Astrocyte (in vitro differentiated cells and primary cell): ENCODE measurements around the gene NOL7. TPM values are rescaled to one million over a fixed set of nuclear protein-coding genes. Genes with fewer than 3 reads are reported as not detected.

Experiments used
- DNase-seq: peaks from one replicate; pipeline ENCODE4 v3.0.0-alpha.2; 2010; ENCODE audit warnings: low read depth
- FAIRE-seq: peaks from 2 replicates; lab custom pipeline; 2011; peaks lifted over from hg19 to GRCh38; lab: Jason Lieb, UNC
- H2AFZ ChIP-seq: 2 replicates; pipeline ENCODE4 v1.6.0; 2012; ENCODE audit warnings: low read depth, low read length, inconsistent platforms
- H3K27ac ChIP-seq: 2 replicates; pipeline ENCODE4 v1.5.1; 2011; ENCODE audit warnings: low read depth, low read length, inconsistent platforms
- H3K27me3 ChIP-seq: 2 replicates; pipeline ENCODE4 v1.6.0; 2011; ENCODE audit warnings: low read length, inconsistent platforms; ENCODE audit not compliant: insufficient read depth
- H3K36me3 ChIP-seq: 2 replicates; pipeline ENCODE4 v1.5.1; 2011; ENCODE audit warnings: low read length, inconsistent platforms; ENCODE audit not compliant: insufficient read depth
- H3K4me1 ChIP-seq: 2 replicates; pipeline ENCODE4 v1.5.1; 2011; ENCODE audit warnings: low read length, inconsistent platforms; ENCODE audit not compliant: insufficient read depth
- H3K4me2 ChIP-seq: 2 replicates; pipeline ENCODE4 v1.6.0; 2012; ENCODE audit warnings: low read length, inconsistent platforms
- H3K4me3 ChIP-seq: 2 replicates; pipeline ENCODE4 v1.5.1; 2011; ENCODE audit warnings: low read depth, mild to moderate bottlenecking, low read length, inconsistent platforms; ENCODE audit not compliant: insufficient read depth
- H3K79me2 ChIP-seq: 2 replicates; pipeline ENCODE4 v1.6.0; 2012; ENCODE audit warnings: mild to moderate bottlenecking, low read length, inconsistent platforms; ENCODE audit not compliant: insufficient read depth
- H3K9ac ChIP-seq: 2 replicates; pipeline ENCODE4 v1.6.0; 2012; ENCODE audit warnings: mild to moderate bottlenecking, low read length, inconsistent platforms
- H3K9me3 ChIP-seq: 2 replicates; pipeline ENCODE4 v1.5.1; 2012; ENCODE audit warnings: low read depth, mild to moderate bottlenecking, low read length, inconsistent platforms; ENCODE audit not compliant: insufficient read depth
- H4K20me1 ChIP-seq: 2 replicates; pipeline ENCODE4 v1.6.0; 2012; ENCODE audit warnings: low read length, inconsistent platforms; ENCODE audit not compliant: insufficient read depth
- H3K27ac Mint-ChIP-seq: one replicate; pipeline ENCODE4 v1.8.0; 2021; ENCODE audit warnings: mild to moderate bottlenecking, mixed read lengths; ENCODE audit not compliant: unreplicated experiment
- H3K27me3 Mint-ChIP-seq: one replicate; pipeline ENCODE4 v1.8.0; 2021; ENCODE audit warnings: low read depth, mixed read lengths; ENCODE audit not compliant: unreplicated experiment
- H3K36me3 Mint-ChIP-seq: one replicate; pipeline ENCODE4 v1.8.0; 2021; ENCODE audit warnings: low read depth, mixed read lengths; ENCODE audit not compliant: unreplicated experiment
- H3K4me1 Mint-ChIP-seq: one replicate; pipeline ENCODE4 v1.8.0; 2021; ENCODE audit warnings: low read depth, mixed read lengths; ENCODE audit not compliant: unreplicated experiment
- H3K4me3 Mint-ChIP-seq: one replicate; pipeline ENCODE4 v1.8.0; 2021; ENCODE audit warnings: mild to moderate bottlenecking, moderate library complexity, mixed read lengths; ENCODE audit not compliant: unreplicated experiment
- H3K9me3 Mint-ChIP-seq: one replicate; pipeline ENCODE4 v1.8.0; 2021; ENCODE audit warnings: mild to moderate bottlenecking, mixed read lengths; ENCODE audit not compliant: unreplicated experiment
- EZH2 ChIP-seq: IDR thresholded peaks from 2 replicates; pipeline ENCODE4 v1.6.1; 2012; ENCODE audit warnings: mild to moderate bottlenecking, low read length, inconsistent platforms; ENCODE audit not compliant: insufficient read depth
- total RNA-seq: library from RNA; stranded (reverse); gene quantifications from 2 replicates; pipeline ENCODE4 v1.2.1, GENCODE V29; 2021
- TF ChIP-seq, protein P1 (sequence below): IDR thresholded peaks from 2 replicates; pipeline ENCODE4 v1.5.1; 2011; ENCODE audit warnings: low read depth, mild to moderate bottlenecking, inconsistent platforms, low read length, moderate library complexity; ENCODE audit not compliant: insufficient read depth

Gene NOL7
- total RNA-seq, 1 donor from 2014 or later, result 63.7 TPM

DNA sequence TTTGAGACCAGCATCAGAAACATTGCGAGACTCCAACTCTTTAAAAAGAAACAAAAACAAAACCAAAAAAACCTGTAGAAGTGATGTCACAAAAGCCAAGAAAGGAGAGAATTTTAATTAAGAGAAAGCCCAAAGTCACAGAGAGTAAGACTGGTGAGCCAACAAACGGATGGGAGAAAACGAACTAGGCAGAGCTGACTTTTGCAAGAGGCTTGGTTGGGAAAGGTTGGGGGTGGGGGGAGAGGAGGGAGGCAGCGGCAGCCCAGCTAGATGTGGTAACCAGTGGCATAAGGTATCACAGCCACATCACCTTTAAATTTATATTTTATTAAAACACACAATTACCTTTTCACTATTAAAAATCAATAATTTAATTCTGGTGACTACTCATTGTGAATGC is 23.5 kb downstream of the NOL7 start:
- no peaks in the 10 kb centered on the region for H4K20me1 ChIP-seq
- DNase-seq, result no peak
- H3K79me2 ChIP-seq, result no peaks in the 10 kb centered on the region
- no peak overlapping the region for H3K4me3 ChIP-seq
- H3K27me3 Mint-ChIP-seq, result no peaks in the 10 kb centered on the region
- no peak overlapping the region for H2AFZ ChIP-seq
- H3K27ac Mint-ChIP-seq, result no peak overlapping the region
- peaks cover 5% of the 10 kb centered on the region for H3K36me3 Mint-ChIP-seq
- peaks cover 9% of the 10 kb centered on the region for H3K36me3 ChIP-seq
- no peak for FAIRE-seq
- no peaks in the 10 kb centered on the region for H3K9me3 Mint-ChIP-seq
- H3K27me3 ChIP-seq, result no peaks in the 10 kb centered on the region
- TF ChIP-seq, protein P1, sequence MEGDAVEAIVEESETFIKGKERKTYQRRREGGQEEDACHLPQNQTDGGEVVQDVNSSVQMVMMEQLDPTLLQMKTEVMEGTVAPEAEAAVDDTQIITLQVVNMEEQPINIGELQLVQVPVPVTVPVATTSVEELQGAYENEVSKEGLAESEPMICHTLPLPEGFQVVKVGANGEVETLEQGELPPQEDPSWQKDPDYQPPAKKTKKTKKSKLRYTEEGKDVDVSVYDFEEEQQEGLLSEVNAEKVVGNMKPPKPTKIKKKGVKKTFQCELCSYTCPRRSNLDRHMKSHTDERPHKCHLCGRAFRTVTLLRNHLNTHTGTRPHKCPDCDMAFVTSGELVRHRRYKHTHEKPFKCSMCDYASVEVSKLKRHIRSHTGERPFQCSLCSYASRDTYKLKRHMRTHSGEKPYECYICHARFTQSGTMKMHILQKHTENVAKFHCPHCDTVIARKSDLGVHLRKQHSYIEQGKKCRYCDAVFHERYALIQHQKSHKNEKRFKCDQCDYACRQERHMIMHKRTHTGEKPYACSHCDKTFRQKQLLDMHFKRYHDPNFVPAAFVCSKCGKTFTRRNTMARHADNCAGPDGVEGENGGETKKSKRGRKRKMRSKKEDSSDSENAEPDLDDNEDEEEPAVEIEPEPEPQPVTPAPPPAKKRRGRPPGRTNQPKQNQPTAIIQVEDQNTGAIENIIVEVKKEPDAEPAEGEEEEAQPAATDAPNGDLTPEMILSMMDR, result no peak
- no peak for TF ChIP-seq EZH2
- H3K4me2 ChIP-seq, result no peak overlapping the region
- H3K4me3 Mint-ChIP-seq, result no peak overlapping the region
- no peaks in the 10 kb centered on the region for H3K4me1 Mint-ChIP-seq
- no peaks in the 10 kb centered on the region for H3K9me3 ChIP-seq
- no peak overlapping the region for H3K27ac ChIP-seq
- H3K9ac ChIP-seq, result no peak overlapping the region
- H3K4me1 ChIP-seq, result no peaks in the 10 kb centered on the region

DNA sequence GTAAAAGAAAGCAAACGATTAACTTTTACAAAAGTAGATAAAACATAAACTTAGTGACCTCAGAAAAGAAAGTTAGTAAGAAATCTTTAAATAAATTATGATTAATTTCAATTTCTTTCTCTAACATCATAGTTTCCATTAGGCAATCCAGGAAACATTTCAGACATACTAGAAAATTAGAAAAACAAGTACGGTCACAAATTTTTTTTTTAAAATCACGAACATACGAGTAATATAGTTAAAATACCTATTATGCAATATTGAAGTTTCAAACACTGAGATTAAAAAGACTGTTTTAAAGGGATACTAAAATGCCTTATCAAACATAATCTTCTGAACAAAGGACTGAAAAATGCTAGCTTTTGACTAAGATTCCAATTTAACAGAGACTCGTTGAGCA is 26.2 kb downstream of the NOL7 start:
- no peak overlapping the region for H3K4me2 ChIP-seq
- H3K4me3 ChIP-seq, result no peak overlapping the region
- peaks cover 4% of the 10 kb centered on the region for H3K36me3 Mint-ChIP-seq
- no peak overlapping the region for H2AFZ ChIP-seq
- no peaks in the 10 kb centered on the region for H3K9me3 Mint-ChIP-seq
- H3K4me1 Mint-ChIP-seq, result no peaks in the 10 kb centered on the region
- H3K36me3 ChIP-seq, result peaks cover 16% of the 10 kb centered on the region
- H3K27ac ChIP-seq, result no peak overlapping the region
- H3K4me3 Mint-ChIP-seq, result no peak overlapping the region
- no peaks in the 10 kb centered on the region for H3K27me3 Mint-ChIP-seq
- no peaks in the 10 kb centered on the region for H3K79me2 ChIP-seq
- H3K9me3 ChIP-seq, result no peaks in the 10 kb centered on the region
- no peak for FAIRE-seq
- no peak for DNase-seq
- no peak overlapping the region for H3K27ac Mint-ChIP-seq
- no peak overlapping the region for H3K9ac ChIP-seq
- TF ChIP-seq, protein P1, result no peak
- no peak for TF ChIP-seq EZH2
- H3K27me3 ChIP-seq, result no peaks in the 10 kb centered on the region
- no peaks in the 10 kb centered on the region for H3K4me1 ChIP-seq
- no peaks in the 10 kb centered on the region for H4K20me1 ChIP-seq

DNA sequence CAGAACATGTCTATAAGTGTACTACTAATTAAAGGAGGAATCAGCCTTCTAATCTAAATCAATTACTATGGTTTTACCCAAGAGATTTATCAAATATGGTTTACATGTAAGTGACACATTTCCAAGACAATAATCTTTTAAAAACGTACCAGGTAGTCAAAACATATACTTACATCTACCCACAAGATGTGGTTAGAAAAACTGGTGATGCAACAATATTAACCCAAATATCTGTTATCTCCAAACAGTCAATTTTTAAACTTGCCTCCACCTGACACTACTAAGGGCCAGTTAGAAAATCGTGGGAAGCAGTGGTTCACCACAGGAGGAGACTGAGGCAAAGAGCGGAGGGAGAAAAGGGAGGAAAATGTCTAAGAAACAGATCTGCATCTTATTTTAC is 28.0 kb downstream of the NOL7 start:
- H3K36me3 ChIP-seq, result peaks cover 14% of the 10 kb centered on the region
- no peaks in the 10 kb centered on the region for H3K9me3 Mint-ChIP-seq
- H3K36me3 Mint-ChIP-seq, result peaks cover 4% of the 10 kb centered on the region
- no peak overlapping the region for H2AFZ ChIP-seq
- no peak overlapping the region for H3K4me3 Mint-ChIP-seq
- no peaks in the 10 kb centered on the region for H3K4me1 Mint-ChIP-seq
- FAIRE-seq, result no peak
- H3K27ac Mint-ChIP-seq, result no peak overlapping the region
- H4K20me1 ChIP-seq, result no peaks in the 10 kb centered on the region
- H3K27ac ChIP-seq, result no peak overlapping the region
- H3K4me3 ChIP-seq, result no peak overlapping the region
- H3K4me1 ChIP-seq, result no peaks in the 10 kb centered on the region
- no peak overlapping the region for H3K4me2 ChIP-seq
- H3K27me3 Mint-ChIP-seq, result no peaks in the 10 kb centered on the region
- no peak overlapping the region for H3K9ac ChIP-seq
- no peaks in the 10 kb centered on the region for H3K27me3 ChIP-seq
- H3K79me2 ChIP-seq, result no peaks in the 10 kb centered on the region
- DNase-seq, result no peak
- H3K9me3 ChIP-seq, result no peaks in the 10 kb centered on the region
- TF ChIP-seq, protein P1, result no peak
- TF ChIP-seq EZH2, result no peak
